Brain microvascular endothelial cell (primary cell): Measurements from ENCODE around the gene HAS3.
A peak's percentile ranks its signal among the peaks of the same experiment; 100 is the strongest.

Source experiments
- DNase-seq: peaks from one replicate; pipeline ENCODE4 v3.0.0-alpha.2; 2020
- H3K27ac ChIP-seq: fragments of 250-450 bp; sonication (Bioruptor Pico); 2 replicates; pipeline ENCODE4 v1.5.1; 2020; ENCODE audit warnings: mild to moderate bottlenecking, moderate library complexity
- H3K27me3 ChIP-seq: fragments of 250-450 bp; sonication (Bioruptor Pico); replicated peaks from 2 replicates; pipeline ENCODE4 v1.5.1; 2020; ENCODE audit warnings: mild to moderate bottlenecking
- H3K36me3 ChIP-seq: fragments of 250-450 bp; sonication (Bioruptor Pico); replicated peaks from 2 replicates; pipeline ENCODE4 v1.5.1; 2020; ENCODE audit warnings: mild to moderate bottlenecking
- H3K4me3 ChIP-seq: 2 replicates; pipeline ENCODE4 v1.5.1; 2011; ENCODE audit warnings: low read depth, mild to moderate bottlenecking, control low read depth, low read length, moderate library complexity
- in situ Hi-C: cut with HindIII; loops from 2 replicates; pipeline ENCODE4 v1.10.0; 2017; ENCODE audit warnings: low sequenced_read_pairs, low pct_ligation_motif_present
- TF ChIP-seq, protein P1 (sequence below): IDR thresholded peaks from 2 replicates; pipeline ENCODE4 v1.5.1; 2011; ENCODE audit warnings: low read depth, mild to moderate bottlenecking, moderate library complexity, low read length, control low read depth, inconsistent platforms; ENCODE audit errors: missing control alignments

Gene HAS3

DNA sequence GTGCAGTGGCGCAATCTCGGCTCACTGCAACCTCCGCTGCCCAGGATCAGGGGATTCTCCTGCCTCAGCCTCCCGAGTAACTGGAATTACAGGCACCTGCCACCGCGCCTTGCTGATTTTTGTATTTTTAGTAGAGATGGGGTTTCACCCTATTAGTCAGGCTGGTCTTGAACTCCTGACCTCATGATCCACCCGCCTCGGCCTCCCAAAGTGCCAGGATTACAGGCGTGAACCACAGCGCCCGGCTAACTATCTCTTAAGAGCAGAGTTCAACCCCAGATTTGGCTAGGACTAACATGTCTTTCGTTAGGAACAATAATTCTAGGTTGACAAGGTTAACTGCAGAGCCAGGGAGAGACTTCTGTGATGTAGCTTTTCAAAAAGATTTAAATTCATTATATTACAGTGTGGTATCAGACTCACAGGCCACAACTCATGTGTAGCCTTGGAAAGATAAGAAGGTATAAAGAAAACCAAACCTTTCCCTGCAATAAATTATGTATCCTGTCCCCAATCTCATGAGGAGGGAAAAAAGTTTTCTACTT lies 22.6 kb downstream of the HAS3 start:
- DNase-seq = no peak
- no peak overlapping the region for H3K4me3 ChIP-seq
- H3K36me3 ChIP-seq = peaks cover 11% of the 10 kb centered on the region
- no peak overlapping the region for H3K27ac ChIP-seq
- TF ChIP-seq, protein P1, sequence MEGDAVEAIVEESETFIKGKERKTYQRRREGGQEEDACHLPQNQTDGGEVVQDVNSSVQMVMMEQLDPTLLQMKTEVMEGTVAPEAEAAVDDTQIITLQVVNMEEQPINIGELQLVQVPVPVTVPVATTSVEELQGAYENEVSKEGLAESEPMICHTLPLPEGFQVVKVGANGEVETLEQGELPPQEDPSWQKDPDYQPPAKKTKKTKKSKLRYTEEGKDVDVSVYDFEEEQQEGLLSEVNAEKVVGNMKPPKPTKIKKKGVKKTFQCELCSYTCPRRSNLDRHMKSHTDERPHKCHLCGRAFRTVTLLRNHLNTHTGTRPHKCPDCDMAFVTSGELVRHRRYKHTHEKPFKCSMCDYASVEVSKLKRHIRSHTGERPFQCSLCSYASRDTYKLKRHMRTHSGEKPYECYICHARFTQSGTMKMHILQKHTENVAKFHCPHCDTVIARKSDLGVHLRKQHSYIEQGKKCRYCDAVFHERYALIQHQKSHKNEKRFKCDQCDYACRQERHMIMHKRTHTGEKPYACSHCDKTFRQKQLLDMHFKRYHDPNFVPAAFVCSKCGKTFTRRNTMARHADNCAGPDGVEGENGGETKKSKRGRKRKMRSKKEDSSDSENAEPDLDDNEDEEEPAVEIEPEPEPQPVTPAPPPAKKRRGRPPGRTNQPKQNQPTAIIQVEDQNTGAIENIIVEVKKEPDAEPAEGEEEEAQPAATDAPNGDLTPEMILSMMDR = no peak
- in situ Hi-C loops = no loop called here
- no peaks in the 10 kb centered on the region for H3K27me3 ChIP-seq

DNA sequence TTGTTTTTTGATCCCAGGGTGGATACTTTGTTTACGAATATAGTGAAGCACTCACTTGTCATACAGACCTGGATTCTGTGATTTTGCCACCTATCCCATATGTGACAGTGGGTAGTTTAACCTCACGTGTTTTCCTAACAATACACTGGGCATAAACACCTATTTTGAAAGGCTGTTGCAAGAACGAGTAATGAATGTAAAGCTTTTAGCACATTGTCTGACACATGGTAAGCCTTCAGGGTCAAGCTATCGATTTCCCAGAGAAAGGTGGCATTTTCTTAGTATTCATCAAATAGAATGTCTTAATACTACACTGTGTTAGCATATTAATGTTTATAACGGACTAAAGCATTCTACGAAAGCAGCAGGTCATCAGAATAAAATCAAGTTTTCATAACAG lies 25.0 kb downstream of the HAS3 start:
- H3K4me3 ChIP-seq = no peak overlapping the region
- H3K36me3 ChIP-seq = peaks cover 11% of the 10 kb centered on the region
- in situ Hi-C loops = no loop called here
- TF ChIP-seq, protein P1 = no peak
- no peaks in the 10 kb centered on the region for H3K27me3 ChIP-seq
- no peak for DNase-seq
- no peak overlapping the region for H3K27ac ChIP-seq

DNA sequence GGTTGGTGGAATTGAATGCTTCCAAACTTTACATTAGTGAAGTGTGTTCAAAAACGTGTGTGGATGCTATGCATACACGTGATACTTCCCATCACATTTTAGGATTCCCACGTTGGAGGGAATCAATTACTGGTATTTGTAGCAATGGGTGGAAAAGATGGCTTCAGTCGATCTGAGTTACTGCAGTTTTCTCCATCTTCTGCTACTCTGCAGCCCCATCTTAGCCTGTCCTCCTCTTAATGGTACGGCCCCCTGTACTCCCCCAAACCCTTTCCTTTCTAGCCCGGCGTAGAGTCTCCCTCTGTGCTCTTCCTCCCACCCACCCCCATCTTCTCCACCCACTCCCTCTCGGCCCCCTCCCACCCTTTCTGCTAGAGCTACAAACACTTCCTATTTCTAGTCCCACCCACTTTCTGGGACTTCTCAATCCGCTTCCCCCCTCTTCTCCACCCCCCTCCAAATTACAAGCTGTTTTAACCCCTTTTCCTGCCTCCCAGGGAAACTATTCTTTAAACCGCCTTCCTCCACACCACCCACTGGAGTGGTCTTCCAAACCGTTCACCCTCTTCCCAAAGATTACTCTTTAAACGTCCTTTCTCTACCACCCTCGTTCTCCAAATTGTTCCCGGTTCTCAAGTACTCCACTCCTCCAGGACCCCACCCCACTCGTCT lies 25.9 kb downstream of the HAS3 start:
- DNase-seq = peak; percentile 20
- TF ChIP-seq, protein P1 = no peak
- Histone ChIP-seq H3K27me3 (no peaks in the 10 kb centered on the region), H3K27ac (peak overlapping the region; percentile 93), H3K36me3 (peaks cover 10% of the 10 kb centered on the region), H3K4me3 (peak overlapping the region; percentile 95)
- in situ Hi-C loops = no loop called here

DNA sequence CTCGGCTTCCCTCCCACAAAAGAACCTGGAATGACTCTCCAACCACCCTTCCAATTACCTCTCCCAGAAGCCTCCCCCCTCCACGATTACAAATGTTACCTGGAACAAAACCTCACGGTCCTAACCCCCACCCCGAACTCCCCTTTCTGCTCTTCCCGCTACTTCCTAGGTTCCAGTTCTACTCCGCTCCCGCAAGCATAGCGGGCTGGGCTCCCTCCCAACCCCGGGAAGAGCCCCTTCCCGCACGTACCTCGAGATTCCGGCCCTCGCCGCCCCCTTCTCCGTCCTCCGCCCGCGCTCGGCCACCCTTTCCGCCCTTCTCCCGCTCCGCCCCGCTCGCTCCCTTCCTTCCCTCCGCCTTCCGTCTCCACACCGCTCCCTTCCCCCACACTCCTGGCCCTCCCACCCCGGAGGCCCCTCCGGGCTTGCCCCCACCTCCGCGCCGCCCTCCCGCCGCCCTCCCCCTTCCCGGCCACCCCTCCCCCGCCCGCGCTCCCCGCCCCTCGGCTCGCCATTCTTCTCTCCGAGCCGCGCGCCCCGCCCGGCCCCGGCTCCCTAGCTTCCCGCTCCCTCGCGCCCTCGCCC lies 26.5 kb downstream of the HAS3 start:
- peaks cover 7% of the 10 kb centered on the region for H3K36me3 ChIP-seq
- TF ChIP-seq, protein P1 = no peak
- peak overlapping the region; percentile 95 for H3K4me3 ChIP-seq
- peak overlapping the region; percentile 93 for H3K27ac ChIP-seq
- peak; percentile 69 for DNase-seq
- in situ Hi-C loops = no loop called here
- no peaks in the 10 kb centered on the region for H3K27me3 ChIP-seq

DNA sequence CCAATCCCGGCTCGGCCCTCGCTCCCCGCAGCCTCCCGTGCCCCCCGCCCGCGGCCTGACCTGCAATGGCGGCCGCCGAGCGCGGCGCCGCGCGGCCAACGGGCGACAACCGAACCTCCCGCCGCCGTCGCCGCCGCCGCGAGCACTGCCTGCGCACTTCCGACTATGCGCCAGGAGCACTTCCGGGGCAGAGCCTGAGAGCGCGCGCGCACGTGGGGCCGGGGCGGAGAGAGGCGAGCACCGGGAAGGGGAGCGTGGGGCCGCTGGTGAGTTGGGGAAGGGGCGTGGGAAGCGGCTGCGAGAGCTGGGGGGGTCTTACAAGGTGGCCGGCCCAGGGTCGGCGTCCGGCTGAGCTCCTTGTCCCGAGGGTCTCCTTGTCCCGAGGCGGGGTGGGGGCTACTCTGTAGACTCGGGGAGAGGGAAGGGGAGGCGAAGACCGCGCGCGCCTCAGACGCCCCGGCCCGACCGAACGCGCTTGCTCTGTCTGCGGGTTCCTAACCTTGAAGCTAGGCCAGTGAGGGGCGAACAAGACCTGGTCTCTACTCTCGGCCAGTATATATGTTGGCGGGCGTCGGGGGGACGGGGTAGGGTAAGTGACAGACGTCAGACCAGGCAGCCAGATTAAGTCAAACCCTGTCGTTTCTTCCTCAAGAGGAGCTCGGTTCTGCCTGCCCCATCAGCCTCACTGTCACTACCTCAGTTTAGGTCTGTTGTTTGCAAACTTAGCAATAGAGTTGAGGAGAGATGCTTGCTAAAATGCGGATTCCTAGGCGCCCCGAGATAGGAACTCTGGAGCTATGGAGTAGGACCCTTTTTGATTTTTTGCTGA lies 27.2 kb downstream of the HAS3 start, which contains the start of the genes CHTF8 and UTP4:
CHTF8 (minus strand) TSS at position 165 of the 829 bp plus-strand sequence. CDS start 11,130 bp downstream, outside the sequence.
UTP4 (plus strand) TSS at position 226 of the 829 bp plus-strand sequence. CDS start 811 bp downstream, outside the sequence.
- peaks cover 13% of the 10 kb centered on the region for H3K36me3 ChIP-seq
- TF ChIP-seq, protein P1 = no peak
- DNase-seq = peak; percentile 68
- in situ Hi-C loops = no loop called here
- no peaks in the 10 kb centered on the region for H3K27me3 ChIP-seq
- peak within 1 kb of the TSS; percentile 93 for H3K27ac ChIP-seq
- H3K4me3 ChIP-seq = peak within 1 kb of the TSS; percentile 95
